OCI-LY7 (cell line): Measurements from ENCODE around the gene SLC6A18. TPM values are rescaled to one million over a fixed set of nuclear protein-coding genes. Genes with fewer than 3 reads are reported as not detected.

Experiments
- BruUV-seq: library from RNA; stranded (reverse); fragments of 400-500 nt; replicated peaks from 2 replicates; lab custom pipeline; 2021; lab: Mats Ljungman, UMichigan
- CTCF ChIA-PET: fragments of 300-600 bp; sonication (Branson Sonifier 250); formaldehyde crosslinking; loops from one replicate; lab custom pipeline; 2022; ENCODE audit warnings: antibody characterized with exemption; ENCODE audit not compliant: unreplicated experiment; lab: Charles Lee
- POLR2A ChIA-PET: fragments of 300-600 bp; sonication (Branson Sonifier 250); formaldehyde crosslinking; loops from one replicate; lab custom pipeline; 2022; ENCODE audit warnings: antibody characterized with exemption; lab: Charles Lee
- DNase-seq: peaks from one replicate; pipeline ENCODE4 v3.0.0-alpha.2; 2015; ENCODE audit warnings: low spot score
- H2AFZ ChIP-seq: fragments of 200-600 bp; sonication (generic), shearing (Covaris generic); 2 replicates; pipeline ENCODE4 v1.6.1; 2014; ENCODE audit warnings: mild to moderate bottlenecking, antibody characterized with exemption, low read length, moderate library complexity
- H3K27ac ChIP-seq: fragments of 200-600 bp; sonication (generic); 2 replicates; pipeline ENCODE4 v1.5.1; 2014; ENCODE audit warnings: mixed run types, low read depth, mild to moderate bottlenecking, moderate library complexity, low read length, inconsistent platforms; ENCODE audit not compliant: poor library complexity, severe bottlenecking
- H3K36me3 ChIP-seq: fragments of 200-600 bp; sonication (generic); 2 replicates; pipeline ENCODE4 v1.6.1; 2014; ENCODE audit warnings: mild to moderate bottlenecking, antibody characterized with exemption, low read length, moderate library complexity, mixed read lengths; ENCODE audit not compliant: insufficient read depth
- H3K4me1 ChIP-seq: fragments of 200-600 bp; sonication (generic); 2 replicates; pipeline ENCODE4 v1.5.1; 2014; ENCODE audit warnings: mild to moderate bottlenecking, low read length; ENCODE audit not compliant: insufficient read depth, poor library complexity, severe bottlenecking
- H3K4me2 ChIP-seq: fragments of 200-600 bp; sonication (generic); 2 replicates; pipeline ENCODE4 v1.6.1; 2014; ENCODE audit warnings: mild to moderate bottlenecking, low read length
- H3K4me3 ChIP-seq: fragments of 200-600 bp; sonication (generic); 2 replicates; pipeline ENCODE4 v1.5.1; 2014; ENCODE audit warnings: mild to moderate bottlenecking, low read depth, low read length; ENCODE audit not compliant: poor library complexity, severe bottlenecking
- H3K79me2 ChIP-seq: fragments of 200-600 bp; sonication (generic); 2 replicates; pipeline ENCODE4 v1.6.1; 2016; ENCODE audit warnings: low read depth, mild to moderate bottlenecking, low read length, moderate library complexity, mixed read lengths; ENCODE audit not compliant: insufficient read depth
- H3K9me2 ChIP-seq: fragments of 200-600 bp; sonication (generic); 2 replicates; pipeline ENCODE4 v1.6.1; 2016; ENCODE audit warnings: mild to moderate bottlenecking, low read length, mixed read lengths; ENCODE audit not compliant: insufficient read depth
- H3K9me3 ChIP-seq: fragments of 200-600 bp; sonication (generic); 2 replicates; pipeline ENCODE4 v1.6.1; 2014; ENCODE audit warnings: mild to moderate bottlenecking, mixed run types, low read length, mixed read lengths
- H4K20me1 ChIP-seq: fragments of 200-600 bp; sonication (generic); 2 replicates; pipeline ENCODE4 v1.6.1; 2014; ENCODE audit warnings: mild to moderate bottlenecking, antibody characterized with exemption, low read length, moderate library complexity, mixed read lengths; ENCODE audit not compliant: insufficient read depth
- CTCF ChIP-seq: fragments of 200-600 bp; sonication (generic); conservative IDR thresholded peaks from 2 replicates; pipeline ENCODE4 v1.5.1; 2014; ENCODE audit warnings: mild to moderate bottlenecking, antibody characterized with exemption, low read length, moderate library complexity, mixed read lengths
- EZH2phosphoT487 ChIP-seq: fragments of 200-600 bp; sonication (generic); IDR thresholded peaks from 2 replicates; pipeline ENCODE4 v1.6.1; 2018; ENCODE audit warnings: low read depth, borderline replicate concordance, mild to moderate bottlenecking, mixed run types, antibody characterized with exemption, low read length, moderate library complexity, mixed read lengths
- intact Hi-C: fragments of 100-400 bp; cut with micrococcal nuclease; formaldehyde crosslinking; loops from one replicate; pipeline ENCODE4 v1.10.0; 2022; ENCODE audit not compliant: unreplicated experiment
- total RNA-seq, 2 experiments: library from RNA; depleted of rRNA in 1 of 2; stranded (reverse); fragments of >200 nt in 1 of 2; shearing (Covaris generic) in 1 of 2; gene quantifications; 2 replicates each; pipeline ENCODE4 v1.2.3, GENCODE V29; 2014 to 2022

Gene SLC6A18
- total RNA-seq, 2 experiments from 2014 or later: not detected

GRCh38 chr5:1184481-1184880, 40.7 kb upstream of the SLC6A18 start:
- CTCF ChIA-PET: no interaction called here
- BruUV-seq: no TSS peak

GRCh38 chr5:1185038-1185627, 40.0 kb upstream of the SLC6A18 start:
- Histone ChIP-seq H2AFZ (no peak overlapping the region), H3K4me3 (no peak overlapping the region), H3K36me3 (no peaks in the 10 kb centered on the region), H3K79me2 (no peaks in the 10 kb centered on the region), H3K9me3 (no peaks in the 10 kb centered on the region), H3K9me2 (no peaks in the 10 kb centered on the region), H3K4me1 (no peaks in the 10 kb centered on the region), H3K4me2 (no peak overlapping the region), H3K27ac (no peak overlapping the region), H4K20me1 (no peaks in the 10 kb centered on the region)
- no TSS peak for BruUV-seq
- ChIA-PET CTCF (interaction anchor here (0.6 kb wide), 1 partner anchor 127 kb away, joined by 5 read pairs; no protein-coding TSS in a partner anchor), POLR2A (no interaction called here)
- intact Hi-C loops: no loop called here
- TF ChIP-seq EZH2phosphoT487 (no peak), CTCF (no peak)
- DNase-seq: no peak

More at GRCh38 chr5:1184481-1184880, 40.7 kb upstream of the SLC6A18 start:
- no peaks in the 10 kb centered on the region for H3K9me2 ChIP-seq
- H3K4me3 ChIP-seq: no peak overlapping the region
- H3K79me2 ChIP-seq: no peaks in the 10 kb centered on the region
- H3K9me3 ChIP-seq: no peaks in the 10 kb centered on the region
- H4K20me1 ChIP-seq: no peaks in the 10 kb centered on the region
- no peaks in the 10 kb centered on the region for H3K36me3 ChIP-seq
- no peak overlapping the region for H3K27ac ChIP-seq
- intact Hi-C loops: no loop called here
- POLR2A ChIA-PET: interaction anchor here (0.6 kb wide), 1 partner anchor 54 kb away, joined by 3 read pairs; no protein-coding TSS in a partner anchor
- TF ChIP-seq EZH2phosphoT487: no peak
- TF ChIP-seq CTCF: no peak
- H2AFZ ChIP-seq: no peak overlapping the region
- no peaks in the 10 kb centered on the region for H3K4me1 ChIP-seq
- DNase-seq: no peak
- H3K4me2 ChIP-seq: no peak overlapping the region

GRCh38 chr5:1185629-1186350, 39.4 kb upstream of the SLC6A18 start:
- no peak for DNase-seq
- no peaks in the 10 kb centered on the region for H3K9me2 ChIP-seq
- H2AFZ ChIP-seq: no peak overlapping the region
- H3K4me3 ChIP-seq: no peak overlapping the region
- no peak overlapping the region for H3K27ac ChIP-seq
- intact Hi-C loops: no loop called here
- POLR2A ChIA-PET: interaction anchor here (1.0 kb wide), 1 partner anchor 19 kb away, joined by 6 read pairs; no protein-coding TSS in a partner anchor
- H3K9me3 ChIP-seq: no peaks in the 10 kb centered on the region
- H4K20me1 ChIP-seq: no peaks in the 10 kb centered on the region
- H3K4me1 ChIP-seq: no peaks in the 10 kb centered on the region
- no peak overlapping the region for H3K4me2 ChIP-seq
- CTCF ChIA-PET: interaction anchor here (0.6 kb wide), 1 partner anchor 127 kb away, joined by 5 read pairs; no protein-coding TSS in a partner anchor
- H3K36me3 ChIP-seq: no peaks in the 10 kb centered on the region
- no peaks in the 10 kb centered on the region for H3K79me2 ChIP-seq
- no TSS peak for BruUV-seq
- TF ChIP-seq EZH2phosphoT487 (no peak), CTCF (no peak)
